Omental fat pad (tissue), 4 donors: ENCODE data around the gene MCF2L2. TPM values are rescaled to one million over a fixed set of nuclear protein-coding genes. Genes with fewer than 3 reads are reported as not detected.

Source experiments
- ATAC-seq: fragments of 150-250 bp; one replicate; pipeline ENCODE4 v1.9.1; 2016; ENCODE audit warnings: mild to moderate bottlenecking, moderate library complexity; ENCODE audit not compliant: low FRiP score
- DNase-seq: peaks from one replicate; pipeline ENCODE4 v3.0.0-alpha.2; 2019; ENCODE audit warnings: low spot score
- small RNA-seq: library from RNA; depleted of rRNA; stranded (forward); fragments of <200 nt; gene quantifications from one replicate; pipeline ENCODE3, GENCODE V24; 2016
- total RNA-seq, 4 donors: library from RNA; depleted of rRNA; stranded (reverse); fragments of >200 nt; gene quantifications; one replicate each; pipeline ENCODE4 v1.1.0, GENCODE V29; 2016
- TF ChIP-seq, protein P1 (sequence below), 3 donors: fragments of 450-650 bp; IDR thresholded peaks; one replicate each; pipeline ENCODE4 v1.5.1; 2016 to 2017; ENCODE audit warnings: antibody characterized with exemption in 3 of 3, mild to moderate bottlenecking in 3 of 3, moderate library complexity in 2 of 3

MCF2L2 gene
- total RNA-seq, 4 donors from 2014 or later, result under 0.01 to 0.84 (median 0.39) TPM

DNA sequence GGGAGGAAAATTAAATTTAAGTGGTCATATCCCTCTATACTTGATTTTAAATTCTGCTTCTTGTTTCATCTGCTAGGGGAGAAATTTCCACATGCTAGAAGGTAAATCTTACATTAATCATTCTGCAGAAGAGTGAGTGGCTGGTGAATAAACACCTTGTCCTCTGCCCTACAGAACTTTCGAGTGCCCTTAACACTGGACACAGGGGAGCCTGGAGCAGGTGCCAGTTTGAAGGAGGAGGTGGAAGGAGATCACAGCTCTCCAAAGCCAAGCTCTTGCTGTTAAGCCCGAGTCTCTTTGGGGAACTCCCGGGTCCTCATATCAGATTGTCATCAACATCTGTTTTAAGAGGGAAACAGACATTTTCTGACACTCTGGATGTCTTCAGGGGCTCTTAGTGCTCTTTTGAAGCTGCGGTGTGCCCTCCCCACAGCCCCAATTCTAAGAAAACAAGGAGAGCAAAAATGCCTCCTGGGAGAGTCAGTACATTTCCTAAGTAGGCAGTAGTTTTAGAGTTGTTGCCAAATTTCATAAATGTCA, 297.2 kb downstream of the MCF2L2 start:
- no peak for ATAC-seq
- no peak for DNase-seq

DNA sequence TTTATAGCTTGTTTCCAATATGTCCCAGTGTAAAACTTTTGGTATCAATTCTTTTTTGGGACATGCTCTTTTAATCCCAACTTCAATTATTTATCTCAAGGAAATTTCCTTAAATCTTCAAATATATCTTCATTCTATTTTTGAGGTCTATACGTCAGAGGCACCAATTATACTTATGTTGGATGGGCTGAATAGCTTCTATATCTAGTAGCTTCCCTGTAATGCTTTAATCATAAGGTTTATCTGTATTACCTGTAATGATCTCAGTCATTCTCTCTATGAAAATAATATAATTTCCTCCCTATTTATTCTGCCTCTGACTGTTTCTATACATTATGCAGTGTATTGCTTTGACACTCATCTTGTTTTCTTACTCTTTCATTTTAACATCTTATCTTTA, 299.2 kb downstream of the MCF2L2 start:
- DNase-seq (no peak), ATAC-seq (no peak)
- TF ChIP-seq, protein P1, sequence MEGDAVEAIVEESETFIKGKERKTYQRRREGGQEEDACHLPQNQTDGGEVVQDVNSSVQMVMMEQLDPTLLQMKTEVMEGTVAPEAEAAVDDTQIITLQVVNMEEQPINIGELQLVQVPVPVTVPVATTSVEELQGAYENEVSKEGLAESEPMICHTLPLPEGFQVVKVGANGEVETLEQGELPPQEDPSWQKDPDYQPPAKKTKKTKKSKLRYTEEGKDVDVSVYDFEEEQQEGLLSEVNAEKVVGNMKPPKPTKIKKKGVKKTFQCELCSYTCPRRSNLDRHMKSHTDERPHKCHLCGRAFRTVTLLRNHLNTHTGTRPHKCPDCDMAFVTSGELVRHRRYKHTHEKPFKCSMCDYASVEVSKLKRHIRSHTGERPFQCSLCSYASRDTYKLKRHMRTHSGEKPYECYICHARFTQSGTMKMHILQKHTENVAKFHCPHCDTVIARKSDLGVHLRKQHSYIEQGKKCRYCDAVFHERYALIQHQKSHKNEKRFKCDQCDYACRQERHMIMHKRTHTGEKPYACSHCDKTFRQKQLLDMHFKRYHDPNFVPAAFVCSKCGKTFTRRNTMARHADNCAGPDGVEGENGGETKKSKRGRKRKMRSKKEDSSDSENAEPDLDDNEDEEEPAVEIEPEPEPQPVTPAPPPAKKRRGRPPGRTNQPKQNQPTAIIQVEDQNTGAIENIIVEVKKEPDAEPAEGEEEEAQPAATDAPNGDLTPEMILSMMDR (IDR thresholded peaks at IDR 0.05), result no peak

More for the DNA sequence above, 297.2 kb downstream of the MCF2L2 start:
- TF ChIP-seq, protein P1 (IDR thresholded peaks at IDR 0.05), result no peak

DNA sequence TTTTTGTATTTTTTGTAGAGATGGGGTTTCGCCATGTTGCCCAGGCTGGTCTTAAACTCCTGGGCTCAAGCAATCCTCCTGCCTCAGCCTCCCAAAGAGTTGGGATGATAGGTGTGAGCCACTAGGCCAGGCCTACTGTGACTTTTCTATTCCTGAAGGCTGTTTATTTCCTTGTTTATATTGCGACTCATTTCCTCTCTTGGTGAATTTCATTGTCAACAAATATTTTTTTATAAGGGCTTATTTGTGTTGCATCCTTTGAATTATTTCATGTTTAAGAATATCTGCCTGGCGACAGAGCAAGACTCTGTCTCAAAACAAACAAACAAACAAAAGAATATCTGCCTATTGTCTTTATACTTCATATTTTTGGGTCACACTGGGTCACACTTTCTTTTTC, 299.7 kb downstream of the MCF2L2 start:
- TF ChIP-seq, protein P1 (IDR thresholded peaks at IDR 0.05), result no peak
- ATAC-seq, result no peak
- DNase-seq, result no peak

Small RNA genes lying within 50 kb of the gene (small RNA-seq; reads per million reads assigned to genes)
- gene RF00092 (not detected), gene RF00394 (not detected), gene RF01241 (not detected), gene RNA5SP151 (not detected), gene SNORA63D (4.6 reads per million, percentile 75 among the genes with 10 or more reads in this experiment)

Other genes starting within 250 kb of the MCF2L2 start
- gene B3GNT5, start 175.4 kb downstream of the MCF2L2 start, total RNA-seq, result 10 to 100 TPM in 2 of 4 donors, 1 to 10 TPM in 2; 7.9 to 42.0 (median 19.7) TPM
- 10 to 100 TPM in 1 of 4 donors, 1 to 10 TPM in 3; 3.0 to 21.5 (median 6.5) TPM for gene KLHL6, start 127.1 kb upstream of the MCF2L2 start, total RNA-seq
- gene KLHL24, start 207.0 kb upstream of the MCF2L2 start, total RNA-seq, result 10 to 100 TPM; 47.2 to 99.5 (median 80.3) TPM